HG02840 (cell line): ENCODE measurements around the gene KIAA1191.

ENCODE experiments used
- ATAC-seq: cut with Tn5 transposase; IDR thresholded peaks from one replicate; pipeline ENCODE4 v1.9.1; 2021; ENCODE audit warnings: mild to moderate bottlenecking, moderate library complexity, moderate number of reproducible peaks; ENCODE audit not compliant: unreplicated experiment, low FRiP score

Gene KIAA1191

DNA sequence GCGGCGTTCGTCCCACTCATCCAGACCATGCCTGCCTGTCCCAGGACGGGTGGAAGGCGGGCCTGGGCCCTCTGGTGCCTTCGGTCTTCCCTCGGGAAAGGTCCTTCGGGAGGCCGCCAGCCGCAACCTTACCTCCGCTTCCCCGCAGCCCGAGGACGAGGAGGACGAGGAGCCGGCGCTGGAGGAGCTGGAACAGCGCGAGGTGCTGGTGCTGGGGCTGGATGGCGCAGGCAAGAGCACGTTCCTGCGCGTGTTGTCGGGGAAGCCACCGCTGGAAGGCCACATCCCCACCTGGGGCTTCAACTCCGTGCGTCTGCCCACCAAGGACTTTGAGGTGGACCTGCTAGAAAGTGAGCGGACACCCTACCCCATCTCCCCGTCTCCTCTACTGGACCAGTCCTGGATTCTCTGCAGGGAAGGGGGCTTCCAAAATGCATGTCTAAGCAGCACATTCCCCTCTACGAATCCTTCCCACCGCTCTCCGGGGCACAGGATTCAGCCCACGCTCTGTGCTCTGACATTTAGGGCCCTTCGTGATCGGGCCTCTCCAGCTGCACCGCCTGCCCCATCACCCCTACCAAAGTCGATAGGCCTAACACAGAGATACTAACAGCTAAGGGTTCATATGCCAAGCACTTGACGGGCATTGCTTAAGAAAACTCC lies 4.8 kb upstream of the KIAA1191 start:
- no peak for ATAC-seq

DNA sequence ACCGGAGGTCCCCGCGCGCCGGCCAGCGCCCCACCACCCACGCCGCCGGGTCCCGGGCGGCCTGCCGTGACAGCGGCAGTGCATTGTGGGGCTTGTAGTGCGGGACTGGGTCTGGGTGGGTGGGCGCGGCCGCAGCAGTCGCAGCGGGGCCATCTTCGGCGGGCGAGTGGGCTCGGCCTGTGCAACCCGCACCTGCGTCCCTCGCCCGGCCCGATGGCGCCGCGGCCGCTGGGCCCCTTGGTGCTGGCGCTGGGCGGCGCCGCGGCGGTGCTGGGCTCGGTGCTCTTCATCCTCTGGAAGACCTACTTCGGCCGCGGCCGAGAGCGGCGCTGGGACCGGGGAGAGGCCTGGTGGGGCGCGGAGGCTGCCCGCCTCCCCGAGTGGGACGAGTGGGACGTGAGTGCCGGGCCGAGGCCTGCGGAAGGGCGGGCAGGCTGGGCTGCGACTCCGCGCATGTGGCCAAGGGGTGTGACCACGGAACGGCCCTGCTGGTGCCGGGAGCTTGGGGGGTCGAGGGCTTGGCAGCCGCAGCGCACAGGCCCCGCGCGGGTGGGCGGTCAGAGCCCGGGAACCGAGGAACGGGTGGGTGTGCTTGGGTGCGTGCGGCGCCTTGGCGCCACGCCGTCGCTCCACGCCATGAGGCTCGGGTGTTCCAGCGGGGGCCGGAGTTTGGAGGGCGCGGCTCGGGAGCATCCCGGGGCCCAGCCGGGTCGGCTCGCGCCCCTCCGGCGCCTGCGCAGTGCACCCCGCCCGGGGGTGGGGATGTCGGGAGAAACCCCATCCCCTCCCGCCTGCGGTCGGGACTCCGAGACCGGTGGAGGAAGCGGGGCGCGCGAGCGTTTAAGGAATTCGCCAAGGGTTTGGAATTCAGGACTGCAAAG lies 4.0 kb upstream of the KIAA1191 start, which contains the start of gene ARL10:
TSS of gene ARL10 (plus strand) at position 137 of the 881 bp plus-strand sequence. CDS start at position 214, 77 bp downstream.
- peak; percentile 48 for ATAC-seq

DNA sequence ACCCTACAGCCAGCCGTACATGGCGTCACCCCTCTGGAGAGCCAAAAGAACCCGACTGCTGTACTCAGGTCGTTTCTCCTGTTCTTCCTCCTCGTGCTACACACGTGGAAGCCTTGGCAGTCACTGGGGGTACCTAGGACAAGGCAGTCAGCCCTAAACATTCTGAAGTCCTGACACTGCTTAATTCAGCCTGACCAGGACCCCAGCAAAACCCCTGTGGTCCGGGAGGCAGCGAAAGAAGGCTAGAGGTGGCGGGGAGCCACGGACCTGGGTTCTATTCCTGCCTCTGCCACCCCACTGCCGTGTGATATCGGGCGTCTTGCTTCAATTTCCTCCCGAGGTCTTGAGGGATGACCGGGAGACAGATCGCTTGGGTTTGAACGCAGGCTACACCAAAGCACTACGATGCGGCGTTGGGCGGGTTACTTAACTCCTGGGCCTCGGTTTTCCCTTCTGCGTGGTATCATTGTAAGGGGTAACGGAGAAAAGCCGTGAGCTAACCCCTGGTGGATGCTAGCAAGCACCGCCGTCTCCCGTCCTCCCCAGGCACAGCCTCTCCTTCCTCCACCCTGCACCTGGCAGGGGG lies 3.3 kb upstream of the KIAA1191 start:
- no peak for ATAC-seq

- ATAC-seq: peak; percentile 10
These were observed 598 bp upstream of the KIAA1191 start for GRCh38 chr5:176362233-176362490.

DNA sequence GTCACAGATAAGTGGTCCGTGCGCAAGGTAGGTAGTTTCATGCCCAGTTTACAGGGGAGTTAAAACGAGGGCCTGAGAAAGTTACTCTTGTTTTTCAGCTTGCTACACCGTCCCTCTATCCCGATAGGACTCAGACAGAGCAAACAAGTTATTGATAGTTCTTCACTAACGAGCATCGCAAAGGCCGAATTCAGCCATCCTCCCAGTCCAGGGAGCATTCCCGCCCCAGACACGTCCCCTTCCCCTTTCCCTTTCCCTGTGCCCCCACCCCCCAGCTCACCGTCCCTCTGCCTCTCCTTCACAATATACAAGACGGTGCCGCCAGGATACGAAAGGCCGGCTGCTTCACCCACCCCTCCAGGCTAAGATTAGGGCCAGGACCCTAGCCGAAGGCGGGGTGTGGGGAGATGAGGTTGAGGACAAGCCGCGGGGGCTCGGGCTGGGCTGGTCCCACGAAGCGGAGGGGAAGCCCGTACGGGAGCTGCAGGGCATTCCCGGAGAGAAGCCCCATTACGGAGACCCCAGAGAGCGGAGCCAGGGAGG lies 599 bp downstream of the KIAA1191 start:
- ATAC-seq: no peak

DNA sequence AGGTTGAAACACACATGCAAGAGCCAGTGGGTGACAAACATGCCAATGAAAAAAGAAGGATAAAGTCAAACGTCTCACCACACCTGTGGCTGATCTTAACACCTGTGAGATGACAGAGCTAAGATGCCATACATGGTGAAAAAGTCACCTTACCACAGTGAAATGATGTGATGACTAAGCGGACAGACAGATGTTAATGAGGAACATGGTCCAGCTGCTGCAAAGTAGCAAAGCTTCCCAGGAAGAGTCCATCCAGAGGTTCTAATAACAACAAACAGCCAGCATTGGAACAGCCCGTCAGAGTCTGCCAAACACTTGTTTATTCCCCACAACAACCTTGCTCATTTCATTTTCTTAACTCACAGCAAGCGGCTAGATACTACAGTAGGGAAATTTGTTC lies 1.9 kb downstream of the KIAA1191 start:
- ATAC-seq: no peak

DNA sequence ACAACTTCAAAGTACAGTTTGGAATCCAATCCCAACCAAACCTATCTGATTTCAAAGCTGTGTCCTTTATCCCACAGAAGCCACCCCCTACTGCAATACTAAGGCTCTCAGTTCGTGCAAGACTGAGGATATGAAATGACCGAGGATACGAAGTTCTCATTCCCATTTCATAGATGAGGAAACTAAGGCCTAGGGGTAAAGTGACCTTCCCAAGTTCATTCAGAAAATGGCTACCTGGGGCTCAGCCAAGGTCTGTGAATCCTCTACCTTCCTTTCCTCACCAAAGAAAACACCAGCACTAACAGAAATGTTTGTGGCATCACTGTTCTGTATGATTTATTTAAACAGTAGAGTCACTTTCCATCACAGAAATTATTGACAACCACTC lies 5.4 kb downstream of the KIAA1191 start:
- ATAC-seq: no peak

- no peak for ATAC-seq
These were observed 6.0 kb downstream of the KIAA1191 start for GRCh38 chr5:176355400-176356178.

- ATAC-seq: no peak
These were observed 8.0 kb downstream of the KIAA1191 start for GRCh38 chr5:176353533-176353932.

- ATAC-seq: no peak
These were observed 9.3 kb downstream of the KIAA1191 start for GRCh38 chr5:176352116-176352878.

- no peak for ATAC-seq
These were observed 11.1 kb downstream of the KIAA1191 start for GRCh38 chr5:176350416-176350815.

GRCh38 chr5:176342766-176343458 lies 18.7 kb downstream of the KIAA1191 start:
- ATAC-seq: no peak

- no peak for ATAC-seq
These were observed 19.4 kb downstream of the KIAA1191 start for GRCh38 chr5:176342158-176342483.

DNA sequence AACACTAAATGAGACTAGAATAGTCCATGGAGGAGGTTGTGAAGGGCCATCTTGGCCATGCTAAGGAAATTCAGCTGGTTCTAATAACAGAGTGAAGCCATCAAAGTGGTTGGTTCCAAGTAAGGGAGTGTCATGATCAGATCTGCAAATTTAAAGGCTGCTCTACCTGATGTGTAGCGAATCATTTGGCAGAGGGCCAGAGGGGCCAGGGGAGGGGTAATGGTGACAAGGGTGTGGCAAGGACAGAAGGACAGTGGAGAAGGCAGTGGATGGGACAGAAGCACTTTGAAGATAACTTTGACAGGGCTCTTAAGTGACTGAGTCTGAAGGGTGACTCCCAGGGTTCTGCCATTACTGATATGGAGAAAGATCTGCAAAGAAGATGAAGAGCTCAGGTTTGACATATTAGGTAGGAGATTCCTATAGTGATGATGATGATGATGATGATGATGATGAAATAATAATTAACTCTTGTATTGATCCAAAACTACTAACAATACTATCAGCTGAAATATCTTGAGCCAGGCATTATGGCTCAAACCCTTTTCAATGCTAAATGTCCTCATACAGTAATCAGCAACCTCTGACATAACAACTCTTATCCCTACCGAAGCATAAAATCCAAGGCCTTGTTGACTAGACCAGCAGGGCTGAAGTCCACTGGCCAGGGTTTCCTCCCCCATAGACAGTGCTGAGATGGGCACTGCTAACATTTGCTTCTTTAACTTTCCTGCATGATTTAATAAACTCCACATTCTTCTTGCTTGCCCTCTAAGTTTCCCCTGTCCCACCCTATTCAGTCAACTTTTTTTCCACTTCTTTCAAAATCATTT lies 20.0 kb downstream of the KIAA1191 start:
- no peak for ATAC-seq

DNA sequence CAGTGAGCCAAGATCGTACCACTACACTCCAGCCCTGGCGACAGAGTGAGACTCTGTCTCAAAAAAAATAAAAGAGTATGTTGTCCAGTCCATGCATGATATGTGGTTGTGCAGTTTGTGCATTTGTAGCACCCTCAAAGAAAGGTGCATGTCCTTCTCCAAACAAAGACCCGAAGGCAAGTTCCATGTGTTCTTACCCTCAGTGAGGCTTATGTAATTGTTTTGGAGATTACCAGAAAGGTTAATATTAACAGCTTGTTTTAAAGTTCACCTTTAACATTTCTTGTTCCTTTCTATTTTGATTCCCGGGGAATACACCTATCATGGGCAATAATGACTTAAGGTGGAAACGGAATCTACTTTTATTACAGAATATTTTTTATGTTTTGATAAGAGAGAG lies 22.3 kb downstream of the KIAA1191 start:
- ATAC-seq: no peak

- no peak for ATAC-seq
These were observed 23.7 kb downstream of the KIAA1191 start for GRCh38 chr5:176337913-176338312.

GRCh38 chr5:176334031-176334770 lies 27.4 kb downstream of the KIAA1191 start:
- no peak for ATAC-seq

DNA sequence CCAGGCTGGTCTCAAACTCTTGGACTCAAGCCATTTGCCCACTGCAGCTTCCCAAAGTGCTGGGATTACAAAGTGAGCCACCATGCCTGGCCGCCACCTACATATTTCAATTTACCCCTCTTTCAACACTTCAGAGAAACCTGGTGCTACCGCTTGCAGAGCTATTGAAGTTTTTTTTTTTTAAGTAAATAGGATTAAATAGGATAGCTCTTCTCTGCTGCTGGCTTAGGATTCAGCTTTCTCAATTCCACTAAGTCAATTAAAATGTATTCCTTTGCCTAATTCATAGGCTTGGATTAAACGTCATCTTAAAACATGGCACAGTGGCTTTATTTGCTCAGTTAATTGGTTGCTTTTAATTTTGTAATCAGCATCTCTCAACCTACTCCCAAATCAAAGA lies 41.0 kb downstream of the KIAA1191 start:
- ATAC-seq: no peak
